Activated T-cell treated with anti-CD3 and anti-CD28 coated beads, Interleukin-2, amount 50 U/mL, for 4 hours (primary cell): ENCODE data around the gene NALCN. TPM values are rescaled to one million over a fixed set of nuclear protein-coding genes. Genes with fewer than 3 reads are reported as not detected.

Source experiments
- ATAC-seq, 2 donors: fragments of 200-7000 bp; cut with Tn5 transposase; one replicate each; pipeline ENCODE4 v1.10.0; 2021
- DNase-seq: peaks from one replicate; pipeline ENCODE4 v3.0.0-alpha.2; 2020
- H3K27me3 Mint-ChIP-seq: one replicate; pipeline ENCODE4 v1.8.0; 2021; ENCODE audit warnings: low read depth, mixed read lengths
- H3K36me3 Mint-ChIP-seq: one replicate; pipeline ENCODE4 v1.8.0; 2022; ENCODE audit warnings: mixed read lengths; ENCODE audit not compliant: insufficient read depth
- H3K4me1 Mint-ChIP-seq: one replicate; pipeline ENCODE4 v1.8.0; 2021; ENCODE audit warnings: low read depth, mixed read lengths
- H3K4me3 Mint-ChIP-seq: one replicate; pipeline ENCODE4 v1.8.0; 2021; ENCODE audit warnings: mild to moderate bottlenecking, moderate library complexity, mixed read lengths
- H3K9me3 Mint-ChIP-seq: one replicate; pipeline ENCODE4 v1.8.0; 2021; ENCODE audit warnings: mixed read lengths
- total RNA-seq, 3 donors: library from RNA; stranded (reverse); gene quantifications; one replicate each; pipeline ENCODE4 v1.2.1, GENCODE V29; 2021

Gene NALCN
- total RNA-seq, 3 donors from 2014 or later = not detected

- H3K9me3 Mint-ChIP-seq = no peaks in the 10 kb centered on the region
- DNase-seq (no peak), ATAC-seq (no peak)
- no peak overlapping the region for H3K4me3 Mint-ChIP-seq
- H3K27me3 Mint-ChIP-seq = peaks cover 3% of the 10 kb centered on the region
- no peaks in the 10 kb centered on the region for H3K4me1 Mint-ChIP-seq
- H3K36me3 Mint-ChIP-seq = no peaks in the 10 kb centered on the region
These were observed 18.1 kb downstream of the NALCN start for GRCh38 chr13:101398191-101398590.

- peaks cover 3% of the 10 kb centered on the region for H3K27me3 Mint-ChIP-seq
- H3K36me3 Mint-ChIP-seq = no peaks in the 10 kb centered on the region
- H3K4me1 Mint-ChIP-seq = no peaks in the 10 kb centered on the region
- no peak overlapping the region for H3K4me3 Mint-ChIP-seq
- H3K9me3 Mint-ChIP-seq = no peaks in the 10 kb centered on the region
- DNase-seq (no peak), ATAC-seq (no peak)
These were observed 18.6 kb downstream of the NALCN start for GRCh38 chr13:101397742-101398141.

- H3K36me3 Mint-ChIP-seq = no peaks in the 10 kb centered on the region
- no peaks in the 10 kb centered on the region for H3K9me3 Mint-ChIP-seq
- H3K27me3 Mint-ChIP-seq = peaks cover 5% of the 10 kb centered on the region
These were observed 21.7 kb downstream of the NALCN start for GRCh38 chr13:101394605-101395004.

GRCh38 chr13:101393140-101393539 is 23.2 kb downstream of the NALCN start:
- DNase-seq (no peak), ATAC-seq (no peak)
- no peaks in the 10 kb centered on the region for H3K36me3 Mint-ChIP-seq
- peaks cover 11% of the 10 kb centered on the region for H3K27me3 Mint-ChIP-seq
- no peaks in the 10 kb centered on the region for H3K4me1 Mint-ChIP-seq
- no peak overlapping the region for H3K4me3 Mint-ChIP-seq
- H3K9me3 Mint-ChIP-seq = no peaks in the 10 kb centered on the region

More at GRCh38 chr13:101394605-101395004, 21.7 kb downstream of the NALCN start:
- Mint-ChIP-seq H3K4me3 (no peak overlapping the region), H3K4me1 (no peaks in the 10 kb centered on the region)
- no peak for DNase-seq
- ATAC-seq = no peak

- Mint-ChIP-seq H3K4me3 (no peak overlapping the region), H3K27me3 (peaks cover 8% of the 10 kb centered on the region)
- ATAC-seq = no peak
These were observed 25.8 kb downstream of the NALCN start for GRCh38 chr13:101390461-101390860.

GRCh38 chr13:101384929-101385328 is 31.4 kb downstream of the NALCN start:
- Mint-ChIP-seq H3K36me3 (no peaks in the 10 kb centered on the region), H3K4me3 (no peak overlapping the region), H3K4me1 (no peaks in the 10 kb centered on the region), H3K27me3 (peaks cover 6% of the 10 kb centered on the region), H3K9me3 (no peaks in the 10 kb centered on the region)
- no peak for ATAC-seq
- DNase-seq = no peak

More at GRCh38 chr13:101390461-101390860, 25.8 kb downstream of the NALCN start:
- H3K4me1 Mint-ChIP-seq = no peaks in the 10 kb centered on the region
- H3K9me3 Mint-ChIP-seq = no peaks in the 10 kb centered on the region
- no peak for DNase-seq
- H3K36me3 Mint-ChIP-seq = no peaks in the 10 kb centered on the region

- DNase-seq = no peak
- H3K9me3 Mint-ChIP-seq = no peaks in the 10 kb centered on the region
- H3K4me3 Mint-ChIP-seq = no peak overlapping the region
- ATAC-seq = no peak
- H3K27me3 Mint-ChIP-seq = no peaks in the 10 kb centered on the region
- no peaks in the 10 kb centered on the region for H3K4me1 Mint-ChIP-seq
- H3K36me3 Mint-ChIP-seq = no peaks in the 10 kb centered on the region
These were observed 32.7 kb downstream of the NALCN start for GRCh38 chr13:101383595-101383994.

- DNase-seq (no peak), ATAC-seq (no peak)
- Mint-ChIP-seq H3K4me1 (no peaks in the 10 kb centered on the region), H3K36me3 (no peaks in the 10 kb centered on the region), H3K9me3 (no peaks in the 10 kb centered on the region), H3K4me3 (no peak overlapping the region), H3K27me3 (no peaks in the 10 kb centered on the region)
These were observed 33.6 kb downstream of the NALCN start for GRCh38 chr13:101382701-101383100.

GRCh38 chr13:101382086-101382485 is 34.2 kb downstream of the NALCN start:
- no peak overlapping the region for H3K4me3 Mint-ChIP-seq
- H3K36me3 Mint-ChIP-seq = no peaks in the 10 kb centered on the region
- no peak for DNase-seq
- H3K27me3 Mint-ChIP-seq = no peaks in the 10 kb centered on the region
- no peaks in the 10 kb centered on the region for H3K4me1 Mint-ChIP-seq
- no peak for ATAC-seq
- no peaks in the 10 kb centered on the region for H3K9me3 Mint-ChIP-seq

- H3K9me3 Mint-ChIP-seq = no peaks in the 10 kb centered on the region
- DNase-seq (no peak), ATAC-seq (no peak)
- H3K4me1 Mint-ChIP-seq = no peaks in the 10 kb centered on the region
- no peak overlapping the region for H3K4me3 Mint-ChIP-seq
- peaks cover 1% of the 10 kb centered on the region for H3K27me3 Mint-ChIP-seq
- no peaks in the 10 kb centered on the region for H3K36me3 Mint-ChIP-seq
These were observed 55.8 kb downstream of the NALCN start for GRCh38 chr13:101360525-101360924.

- Mint-ChIP-seq H3K4me1 (no peaks in the 10 kb centered on the region), H3K36me3 (no peaks in the 10 kb centered on the region), H3K27me3 (peaks cover 2% of the 10 kb centered on the region), H3K9me3 (no peaks in the 10 kb centered on the region), H3K4me3 (no peak overlapping the region)
- no peak for DNase-seq
- no peak for ATAC-seq
These were observed 61.4 kb downstream of the NALCN start for GRCh38 chr13:101354895-101355294.

- no peaks in the 10 kb centered on the region for H3K27me3 Mint-ChIP-seq
- no peak for DNase-seq
- no peak overlapping the region for H3K4me3 Mint-ChIP-seq
- no peaks in the 10 kb centered on the region for H3K4me1 Mint-ChIP-seq
- no peak for ATAC-seq
- no peaks in the 10 kb centered on the region for H3K9me3 Mint-ChIP-seq
- H3K36me3 Mint-ChIP-seq = no peaks in the 10 kb centered on the region
These were observed 69.2 kb downstream of the NALCN start for GRCh38 chr13:101346942-101347728.

GRCh38 chr13:101346161-101346560 is 70.1 kb downstream of the NALCN start:
- no peak for ATAC-seq
- Mint-ChIP-seq H3K4me1 (no peaks in the 10 kb centered on the region), H3K9me3 (no peaks in the 10 kb centered on the region), H3K27me3 (no peaks in the 10 kb centered on the region), H3K4me3 (no peak overlapping the region), H3K36me3 (no peaks in the 10 kb centered on the region)
- DNase-seq = no peak

- Mint-ChIP-seq H3K4me1 (no peaks in the 10 kb centered on the region), H3K27me3 (no peaks in the 10 kb centered on the region), H3K9me3 (no peaks in the 10 kb centered on the region), H3K4me3 (no peak overlapping the region), H3K36me3 (no peaks in the 10 kb centered on the region)
- ATAC-seq = no peak
- no peak for DNase-seq
These were observed 73.0 kb downstream of the NALCN start for GRCh38 chr13:101343128-101343787.

GRCh38 chr13:101341464-101341863 is 74.8 kb downstream of the NALCN start:
- H3K36me3 Mint-ChIP-seq = no peaks in the 10 kb centered on the region
- H3K4me3 Mint-ChIP-seq = no peak overlapping the region
- ATAC-seq (no peak), DNase-seq (no peak)
- no peaks in the 10 kb centered on the region for H3K9me3 Mint-ChIP-seq
- no peaks in the 10 kb centered on the region for H3K27me3 Mint-ChIP-seq
- no peaks in the 10 kb centered on the region for H3K4me1 Mint-ChIP-seq
